Activated naive CD8-positive, alpha-beta T cell (primary cell): ENCODE results near the gene MAP1LC3B2.

Source experiments
- H3K27ac Mint-ChIP-seq: one replicate; pipeline ENCODE4 v1.8.0; 2021; ENCODE audit warnings: mixed read lengths
- H3K27me3 Mint-ChIP-seq: one replicate; pipeline ENCODE4 v1.8.0; 2021; ENCODE audit warnings: mixed read lengths
- H3K36me3 Mint-ChIP-seq: one replicate; pipeline ENCODE4 v1.8.0; 2021; ENCODE audit warnings: mixed read lengths
- H3K4me1 Mint-ChIP-seq: one replicate; pipeline ENCODE4 v1.8.0; 2021; ENCODE audit warnings: low read depth, mixed read lengths
- H3K4me3 Mint-ChIP-seq: one replicate; pipeline ENCODE4 v1.8.0; 2021; ENCODE audit warnings: mild to moderate bottlenecking, mixed read lengths
- H3K9me3 Mint-ChIP-seq: one replicate; pipeline ENCODE4 v1.8.0; 2021; ENCODE audit warnings: low read depth, mixed read lengths

The MAP1LC3B2 gene

GRCh38 chr12:116559162-116559935, at the start of gene MAP1LC3B2:
Gene MAP1LC3B2, plus strand, starts transcription at chr12:116559381. Its CDS starts 16,562 bp downstream, at chr12:116575943.
- Mint-ChIP-seq H3K4me3 (peak within 1 kb of the TSS; percentile 85), H3K36me3 (peaks cover 3% of the 10 kb centered on the region), H3K4me1 (peaks cover 38% of the 10 kb centered on the region), H3K27ac (peak within 1 kb of the TSS; percentile 86), H3K27me3 (no peaks in the 10 kb centered on the region), H3K9me3 (peaks cover 4% of the 10 kb centered on the region)

- no peak overlapping the region for H3K27ac Mint-ChIP-seq
Observed at GRCh38 chr12:116513944-116514343, 45.2 kb upstream of the MAP1LC3B2 start.

GRCh38 chr12:116515684-116516083, 43.5 kb upstream of the MAP1LC3B2 start:
- Mint-ChIP-seq H3K36me3 (no peaks in the 10 kb centered on the region), H3K27me3 (no peaks in the 10 kb centered on the region), H3K4me3 (no peak overlapping the region), H3K27ac (no peak overlapping the region), H3K9me3 (no peaks in the 10 kb centered on the region), H3K4me1 (no peaks in the 10 kb centered on the region)

More at GRCh38 chr12:116513944-116514343, 45.2 kb upstream of the MAP1LC3B2 start:
- Mint-ChIP-seq H3K9me3 (no peaks in the 10 kb centered on the region), H3K27me3 (no peaks in the 10 kb centered on the region), H3K36me3 (no peaks in the 10 kb centered on the region), H3K4me1 (peaks cover under 1% of the 10 kb centered on the region), H3K4me3 (no peak overlapping the region)

GRCh38 chr12:116516657-116517056, 42.5 kb upstream of the MAP1LC3B2 start:
- Mint-ChIP-seq H3K9me3 (no peaks in the 10 kb centered on the region), H3K4me1 (peaks cover 3% of the 10 kb centered on the region), H3K27me3 (no peaks in the 10 kb centered on the region), H3K36me3 (no peaks in the 10 kb centered on the region), H3K27ac (no peak overlapping the region), H3K4me3 (no peak overlapping the region)

GRCh38 chr12:116517431-116518045, 41.6 kb upstream of the MAP1LC3B2 start:
- H3K27ac Mint-ChIP-seq = no peak overlapping the region
- no peaks in the 10 kb centered on the region for H3K36me3 Mint-ChIP-seq
- no peaks in the 10 kb centered on the region for H3K27me3 Mint-ChIP-seq
- no peaks in the 10 kb centered on the region for H3K9me3 Mint-ChIP-seq
- peaks cover 3% of the 10 kb centered on the region for H3K4me1 Mint-ChIP-seq
- no peak overlapping the region for H3K4me3 Mint-ChIP-seq

- H3K27ac Mint-ChIP-seq = no peak overlapping the region
- no peaks in the 10 kb centered on the region for H3K27me3 Mint-ChIP-seq
- H3K36me3 Mint-ChIP-seq = no peaks in the 10 kb centered on the region
- no peaks in the 10 kb centered on the region for H3K9me3 Mint-ChIP-seq
- H3K4me1 Mint-ChIP-seq = peaks cover 3% of the 10 kb centered on the region
- H3K4me3 Mint-ChIP-seq = no peak overlapping the region
Observed at GRCh38 chr12:116520225-116520760, 38.9 kb upstream of the MAP1LC3B2 start.

- peaks cover 3% of the 10 kb centered on the region for H3K4me1 Mint-ChIP-seq
- no peaks in the 10 kb centered on the region for H3K36me3 Mint-ChIP-seq
- no peaks in the 10 kb centered on the region for H3K9me3 Mint-ChIP-seq
- H3K27ac Mint-ChIP-seq = no peak overlapping the region
- no peak overlapping the region for H3K4me3 Mint-ChIP-seq
- no peaks in the 10 kb centered on the region for H3K27me3 Mint-ChIP-seq
Observed at GRCh38 chr12:116520801-116521471, 38.2 kb upstream of the MAP1LC3B2 start.

GRCh38 chr12:116524311-116524710, 34.9 kb upstream of the MAP1LC3B2 start:
- H3K4me1 Mint-ChIP-seq = peaks cover 3% of the 10 kb centered on the region
- no peak overlapping the region for H3K27ac Mint-ChIP-seq
- no peaks in the 10 kb centered on the region for H3K9me3 Mint-ChIP-seq
- no peaks in the 10 kb centered on the region for H3K36me3 Mint-ChIP-seq
- no peaks in the 10 kb centered on the region for H3K27me3 Mint-ChIP-seq
- no peak overlapping the region for H3K4me3 Mint-ChIP-seq

- Mint-ChIP-seq H3K4me3 (no peak overlapping the region), H3K9me3 (no peaks in the 10 kb centered on the region), H3K36me3 (no peaks in the 10 kb centered on the region), H3K27ac (no peak overlapping the region), H3K27me3 (no peaks in the 10 kb centered on the region), H3K4me1 (peaks cover 3% of the 10 kb centered on the region)
Observed at GRCh38 chr12:116524964-116525379, 34.2 kb upstream of the MAP1LC3B2 start.

GRCh38 chr12:116525418-116526001, 33.7 kb upstream of the MAP1LC3B2 start:
- no peak overlapping the region for H3K27ac Mint-ChIP-seq
- no peaks in the 10 kb centered on the region for H3K9me3 Mint-ChIP-seq
- H3K36me3 Mint-ChIP-seq = no peaks in the 10 kb centered on the region
- no peaks in the 10 kb centered on the region for H3K27me3 Mint-ChIP-seq
- H3K4me1 Mint-ChIP-seq = peaks cover 3% of the 10 kb centered on the region
- no peak overlapping the region for H3K4me3 Mint-ChIP-seq

GRCh38 chr12:116528065-116528464, 31.1 kb upstream of the MAP1LC3B2 start:
- no peaks in the 10 kb centered on the region for H3K9me3 Mint-ChIP-seq
- no peaks in the 10 kb centered on the region for H3K27me3 Mint-ChIP-seq
- H3K4me1 Mint-ChIP-seq = peaks cover 7% of the 10 kb centered on the region
- no peak overlapping the region for H3K27ac Mint-ChIP-seq
- H3K36me3 Mint-ChIP-seq = no peaks in the 10 kb centered on the region
- no peak overlapping the region for H3K4me3 Mint-ChIP-seq

- Mint-ChIP-seq H3K27ac (no peak overlapping the region), H3K4me3 (no peak overlapping the region), H3K9me3 (no peaks in the 10 kb centered on the region), H3K27me3 (no peaks in the 10 kb centered on the region), H3K36me3 (no peaks in the 10 kb centered on the region), H3K4me1 (peaks cover 10% of the 10 kb centered on the region)
Observed at GRCh38 chr12:116528498-116528897, 30.7 kb upstream of the MAP1LC3B2 start.

GRCh38 chr12:116529048-116529447, 30.1 kb upstream of the MAP1LC3B2 start:
- H3K36me3 Mint-ChIP-seq = no peaks in the 10 kb centered on the region
- H3K9me3 Mint-ChIP-seq = no peaks in the 10 kb centered on the region

GRCh38 chr12:116529686-116530085, 29.5 kb upstream of the MAP1LC3B2 start:
- H3K27me3 Mint-ChIP-seq = no peaks in the 10 kb centered on the region

More at GRCh38 chr12:116529048-116529447, 30.1 kb upstream of the MAP1LC3B2 start:
- Mint-ChIP-seq H3K4me3 (no peak overlapping the region), H3K27me3 (no peaks in the 10 kb centered on the region), H3K4me1 (peaks cover 11% of the 10 kb centered on the region), H3K27ac (no peak overlapping the region)

More at GRCh38 chr12:116529686-116530085, 29.5 kb upstream of the MAP1LC3B2 start:
- H3K36me3 Mint-ChIP-seq = no peaks in the 10 kb centered on the region
- H3K4me1 Mint-ChIP-seq = peaks cover 15% of the 10 kb centered on the region
- no peak overlapping the region for H3K4me3 Mint-ChIP-seq
- H3K9me3 Mint-ChIP-seq = no peaks in the 10 kb centered on the region
- no peak overlapping the region for H3K27ac Mint-ChIP-seq
